HG03108 (cell line): ENCODE data around the gene UCMA.
"Not testable (repeated sequence)": the region's sequence is repeated elsewhere in the genome, so short reads cannot be mapped to it uniquely, and the experiment has no call there.

ENCODE experiments used
- ATAC-seq: cut with Tn5 transposase; IDR thresholded peaks from one replicate; pipeline ENCODE4 v1.9.1; 2021; ENCODE audit warnings: moderate library complexity; ENCODE audit not compliant: unreplicated experiment

Gene UCMA

GRCh38 chr10:13234736-13235135 lies 562 bp upstream of the UCMA start:
- not testable (repeated sequence) for ATAC-seq

- ATAC-seq, result no peak
Measured at GRCh38 chr10:13233358-13233757, 816 bp downstream of the UCMA start.

- ATAC-seq, result no peak
Measured at GRCh38 chr10:13231808-13232207, 2.4 kb downstream of the UCMA start.

GRCh38 chr10:13231190-13231589 lies 3.0 kb downstream of the UCMA start:
- ATAC-seq, result no peak

GRCh38 chr10:13227031-13227430 lies 7.1 kb downstream of the UCMA start:
- ATAC-seq, result no peak

GRCh38 chr10:13225601-13226000 lies 8.6 kb downstream of the UCMA start:
- ATAC-seq, result no peak

- no peak for ATAC-seq
Measured at GRCh38 chr10:13224210-13224995, 9.8 kb downstream of the UCMA start.

- ATAC-seq, result no peak
Measured at GRCh38 chr10:13223241-13223640, 10.9 kb downstream of the UCMA start.

- no peak for ATAC-seq
Measured at GRCh38 chr10:13222566-13222965, 11.6 kb downstream of the UCMA start.

- ATAC-seq, result no peak
Measured at GRCh38 chr10:13222151-13222550, 12.0 kb downstream of the UCMA start.

- no peak for ATAC-seq
Measured at GRCh38 chr10:13221572-13221971, 12.6 kb downstream of the UCMA start.

- ATAC-seq, result no peak
Measured at GRCh38 chr10:13219685-13220670, 14.2 kb downstream of the UCMA start.

- ATAC-seq, result no peak
Measured at GRCh38 chr10:13218878-13219277, 15.3 kb downstream of the UCMA start.

GRCh38 chr10:13213163-13213562 lies 21.0 kb downstream of the UCMA start:
- no peak for ATAC-seq

GRCh38 chr10:13206546-13207443 lies 27.4 kb downstream of the UCMA start:
- ATAC-seq, result no peak

- ATAC-seq, result no peak
Measured at GRCh38 chr10:13206091-13206490, 28.1 kb downstream of the UCMA start.

- no peak for ATAC-seq
Measured at GRCh38 chr10:13201132-13201531, 33.0 kb downstream of the UCMA start.

GRCh38 chr10:13195016-13195415 lies 39.2 kb downstream of the UCMA start:
- ATAC-seq, result no peak

GRCh38 chr10:13193637-13194036 lies 40.5 kb downstream of the UCMA start:
- no peak for ATAC-seq

GRCh38 chr10:13191362-13191761 lies 42.8 kb downstream of the UCMA start:
- no peak for ATAC-seq

- no peak for ATAC-seq
Measured at GRCh38 chr10:13190816-13191215, 43.4 kb downstream of the UCMA start.
